ENCODE measurements around the gene SNX5.

DNA sequence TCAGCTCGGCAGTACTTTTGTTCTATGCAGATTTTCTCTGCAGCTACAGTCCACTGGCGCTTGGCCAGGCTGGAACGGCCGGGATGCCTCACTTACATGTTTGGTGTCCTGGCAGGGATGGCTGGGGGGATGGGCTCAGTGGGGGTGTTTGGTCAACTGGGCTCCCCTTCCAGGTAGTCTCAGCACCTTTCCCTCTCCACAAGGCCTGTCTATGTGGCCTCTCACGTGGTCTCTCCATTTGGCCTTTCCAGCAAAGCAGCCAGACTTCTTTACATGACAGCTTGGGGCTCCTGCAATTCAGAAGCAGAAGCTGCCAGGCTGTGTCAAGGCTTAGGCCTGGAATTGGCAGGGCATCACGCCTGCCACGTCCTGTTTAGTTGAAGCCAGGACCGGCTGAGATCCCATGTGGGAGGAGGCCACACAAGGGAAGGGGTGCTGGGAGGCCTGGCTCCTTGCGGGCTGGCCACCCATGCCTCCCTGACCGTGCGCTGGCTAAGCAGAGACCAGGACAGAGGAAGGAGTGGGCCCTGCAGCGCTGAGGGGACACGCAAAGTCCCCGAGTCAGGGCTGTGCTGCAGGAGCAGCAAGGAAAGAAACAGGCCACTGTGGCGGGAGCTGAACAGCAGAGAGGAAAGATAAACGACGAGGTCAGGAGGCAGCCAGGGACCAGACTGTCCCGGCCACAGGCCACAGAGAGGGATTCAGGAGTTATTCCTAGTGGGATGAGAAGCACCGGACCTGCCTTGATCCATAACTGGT lies 39.1 kb upstream of the SNX5 start:
- TF ChIP-seq POLR2AphosphoS5 (IDR thresholded peaks at IDR 0.05; ENCODE audit: borderline replicate concordance, low read depth, low read length) (no peak), EZH2 (IDR thresholded peaks at IDR 0.05) (no peak)

All from SK-N-MC (cell line).